Measurements from ENCODE around the gene KCNG3.

The KCNG3 gene

GRCh38 chr2:42494355-42495233, 812 bp upstream of the KCNG3 start:
- no peak overlapping the region for H2BK15ac ChIP-seq (ENCODE audit: low read length)
- H2BK12ac ChIP-seq (ENCODE audit: low read length): no peak overlapping the region
- H3K27me3 ChIP-seq (ENCODE audit: control insufficient read depth in 3 of 3, insufficient read depth in 3 of 3, low read depth in 1 of 3, low read length in 3 of 3): peaks cover 14 to 66% (median 31%) of the 10 kb centered on the region in 3 experiments
- no peak overlapping the region for H4K91ac ChIP-seq (ENCODE audit: low read depth, low read length, poor library complexity)
- no peak overlapping the region for H4K8ac ChIP-seq (ENCODE audit: low read depth, low read length)
- H3K36me3 ChIP-seq (replicated peaks in 1 of 2; ENCODE audit: control insufficient read depth in 2 of 2, insufficient read depth in 2 of 2, low read length in 2 of 2): no peaks in the 10 kb centered on the region
- peaks cover 0 to 6% of the 10 kb centered on the region in 2 donors for H3K9me3 ChIP-seq (replicated peaks in 1 of 2; ENCODE audit: control insufficient read depth in 2 of 2, insufficient read depth in 1 of 2, low read depth in 1 of 2, low read length in 2 of 2)
- peak overlapping the region; percentile 98 for H3K4me2 ChIP-seq (ENCODE audit: insufficient read depth, low read length, poor library complexity, severe bottlenecking)
- H3K18ac ChIP-seq (ENCODE audit: low read length): peak overlapping the region; percentile 93
- H3K9ac ChIP-seq (ENCODE audit: low read depth, low read length, poor library complexity): peak overlapping the region; percentile 79
- peak overlapping the region; percentile 47 to 83 for H3K4me3 ChIP-seq (ENCODE audit: low read length in 2 of 2)
- H2AK5ac ChIP-seq (ENCODE audit: low read depth, low read length): no peak overlapping the region
- no peak overlapping the region for H2BK120ac ChIP-seq (ENCODE audit: low read depth, low read length)
- peak overlapping the region; percentile 90 for H2AFZ ChIP-seq (ENCODE audit: low read length)
- DNase-seq (ENCODE audit: low spot score): peak; percentile 80
- H3K27ac ChIP-seq (replicated peaks; ENCODE audit: low read length): no peak overlapping the region
- no peak overlapping the region for H2BK5ac ChIP-seq (ENCODE audit: low read length)
- WGBS, 2 donors (ENCODE audit: extremely low coverage in 2 of 2, insufficient read length in 2 of 2, insufficient replicate concordance in 1 of 2): no CpG with 5 or more reads among the region's 65 CpGs
- peaks cover 4% of the 10 kb centered on the region for H3K79me1 ChIP-seq (ENCODE audit: low read depth, low read length)
- no peak overlapping the region for H3K4ac ChIP-seq (ENCODE audit: low read length)
- peaks cover 0 to 4% of the 10 kb centered on the region in 2 donors for H3K4me1 ChIP-seq (ENCODE audit: control insufficient read depth in 2 of 2, insufficient read depth in 1 of 2, low read depth in 1 of 2, low read length in 2 of 2)
- peak overlapping the region; percentile 80 for H3K23ac ChIP-seq (ENCODE audit: low read depth, low read length, poor library complexity)
- H3K14ac ChIP-seq (ENCODE audit: low read length): peak overlapping the region; percentile 14

GRCh38 chr2:42492691-42493467, 903 bp downstream of the KCNG3 start:
- peaks cover 0 to 4% of the 10 kb centered on the region in 2 donors for H3K4me1 ChIP-seq (ENCODE audit: control insufficient read depth in 2 of 2, insufficient read depth in 1 of 2, low read depth in 1 of 2, low read length in 2 of 2)
- H3K18ac ChIP-seq (ENCODE audit: low read length): peak overlapping the region; percentile 87
- no peak for DNase-seq (ENCODE audit: low spot score)
- no peak overlapping the region for H3K4ac ChIP-seq (ENCODE audit: low read length)
- peak overlapping the region; percentile 71 for H3K14ac ChIP-seq (ENCODE audit: low read length)
- peaks cover 14 to 77% (median 31%) of the 10 kb centered on the region in 3 experiments for H3K27me3 ChIP-seq (ENCODE audit: control insufficient read depth in 3 of 3, insufficient read depth in 3 of 3, low read depth in 1 of 3, low read length in 3 of 3)
- peak overlapping the region; percentile 92 for H4K8ac ChIP-seq (ENCODE audit: low read depth, low read length)
- H3K27ac ChIP-seq (replicated peaks; ENCODE audit: low read length): no peak overlapping the region
- H2BK5ac ChIP-seq (ENCODE audit: low read length): peak overlapping the region; percentile 39
- peak overlapping the region; percentile 75 for H2BK15ac ChIP-seq (ENCODE audit: low read length)
- no peaks in the 10 kb centered on the region for H3K36me3 ChIP-seq (replicated peaks in 1 of 2; ENCODE audit: control insufficient read depth in 2 of 2, insufficient read depth in 2 of 2, low read length in 2 of 2)
- H3K9ac ChIP-seq (ENCODE audit: low read depth, low read length, poor library complexity): no peak overlapping the region
- peak overlapping the region; percentile 90 for H2AFZ ChIP-seq (ENCODE audit: low read length)
- H2BK12ac ChIP-seq (ENCODE audit: low read length): peak overlapping the region; percentile 10
- peaks cover 0 to 6% of the 10 kb centered on the region in 2 donors for H3K9me3 ChIP-seq (replicated peaks in 1 of 2; ENCODE audit: control insufficient read depth in 2 of 2, insufficient read depth in 1 of 2, low read depth in 1 of 2, low read length in 2 of 2)
- H3K4me3 ChIP-seq (ENCODE audit: low read length in 2 of 2): peak overlapping the region in 1 of 2 donors; percentile 83
- peaks cover 4% of the 10 kb centered on the region for H3K79me1 ChIP-seq (ENCODE audit: low read depth, low read length)
- no peak overlapping the region for H4K91ac ChIP-seq (ENCODE audit: low read depth, low read length, poor library complexity)
- peak overlapping the region; percentile 98 for H3K4me2 ChIP-seq (ENCODE audit: insufficient read depth, low read length, poor library complexity, severe bottlenecking)
- H3K23ac ChIP-seq (ENCODE audit: low read depth, low read length, poor library complexity): peak overlapping the region; percentile 96
- no CpG with 5 or more reads among the region's 111 CpGs for WGBS, 2 donors (ENCODE audit: extremely low coverage in 2 of 2, insufficient read length in 2 of 2, insufficient replicate concordance in 1 of 2)
- peak overlapping the region; percentile 75 for H2AK5ac ChIP-seq (ENCODE audit: low read depth, low read length)
- peak overlapping the region; percentile 47 for H2BK120ac ChIP-seq (ENCODE audit: low read depth, low read length)

- H3K4me2 ChIP-seq (ENCODE audit: insufficient read depth, low read length, poor library complexity, severe bottlenecking): no peak overlapping the region
- H3K27ac ChIP-seq (replicated peaks; ENCODE audit: low read length): no peak overlapping the region
- no peak overlapping the region for H3K9ac ChIP-seq (ENCODE audit: low read depth, low read length, poor library complexity)
- H3K27me3 ChIP-seq (ENCODE audit: control insufficient read depth in 3 of 3, insufficient read depth in 3 of 3, low read depth in 1 of 3, low read length in 3 of 3): peaks cover 11 to 62% (median 19%) of the 10 kb centered on the region in 3 experiments
- no peak overlapping the region for H3K4ac ChIP-seq (ENCODE audit: low read length)
- no peak overlapping the region for H2BK15ac ChIP-seq (ENCODE audit: low read length)
- H3K14ac ChIP-seq (ENCODE audit: low read length): no peak overlapping the region
- no peak overlapping the region for H3K4me3 ChIP-seq (ENCODE audit: low read length in 2 of 2)
- H2BK120ac ChIP-seq (ENCODE audit: low read depth, low read length): no peak overlapping the region
- H3K23ac ChIP-seq (ENCODE audit: low read depth, low read length, poor library complexity): no peak overlapping the region
- no peak overlapping the region for H2AFZ ChIP-seq (ENCODE audit: low read length)
- WGBS, 2 donors (ENCODE audit: extremely low coverage in 2 of 2, insufficient read length in 2 of 2, insufficient replicate concordance in 1 of 2): no CpG with 5 or more reads among the region's 5 CpGs
- H3K18ac ChIP-seq (ENCODE audit: low read length): no peak overlapping the region
- H2BK5ac ChIP-seq (ENCODE audit: low read length): no peak overlapping the region
- H4K91ac ChIP-seq (ENCODE audit: low read depth, low read length, poor library complexity): no peak overlapping the region
- DNase-seq (ENCODE audit: low spot score): no peak
- H2AK5ac ChIP-seq (ENCODE audit: low read depth, low read length): no peak overlapping the region
- H3K9me3 ChIP-seq (replicated peaks in 1 of 2; ENCODE audit: control insufficient read depth in 2 of 2, insufficient read depth in 1 of 2, low read depth in 1 of 2, low read length in 2 of 2): peaks cover 0 to 6% of the 10 kb centered on the region in 2 donors
- H4K8ac ChIP-seq (ENCODE audit: low read depth, low read length): no peak overlapping the region
- no peak overlapping the region for H2BK12ac ChIP-seq (ENCODE audit: low read length)
- H3K79me1 ChIP-seq (ENCODE audit: low read depth, low read length): peaks cover 4% of the 10 kb centered on the region
- H3K4me1 ChIP-seq (ENCODE audit: control insufficient read depth in 2 of 2, insufficient read depth in 1 of 2, low read depth in 1 of 2, low read length in 2 of 2): peaks cover 0 to 4% of the 10 kb centered on the region in 2 donors
- H3K36me3 ChIP-seq (replicated peaks in 1 of 2; ENCODE audit: control insufficient read depth in 2 of 2, insufficient read depth in 2 of 2, low read length in 2 of 2): no peaks in the 10 kb centered on the region
Measured at GRCh38 chr2:42488297-42488696, 5.5 kb downstream of the KCNG3 start.

Data from neuronal stem cell (in vitro differentiated cells).